K562 (cell line): ENCODE data around the gene ZDHHC8. TPM values are rescaled to one million over a fixed set of nuclear protein-coding genes. Genes with fewer than 3 reads are reported as not detected.

Source experiments
- HMGN3 ChIP-seq: IDR thresholded peaks from 2 replicates; pipeline ENCODE4 v1.6.1; 2011; ENCODE audit warnings: borderline replicate concordance, low read depth, mild to moderate bottlenecking, mixed read lengths, low read length; ENCODE audit not compliant: insufficient read length; ENCODE audit errors: extremely low read depth
- NR1H2 ChIP-seq: sonication (generic); formaldehyde crosslinking; IDR thresholded peaks from 2 replicates; pipeline ENCODE4 v1.4.0; 2020; ENCODE audit warnings: mild to moderate bottlenecking, missing genetic modification reagents
- NR2C2 ChIP-seq, 2 experiments: fragments of 200-800 bp in 1 of 2; sonication (Bioruptor generic) in 1 of 2; sonication (generic) in 1 of 2; formaldehyde crosslinking in 1 of 2; IDR thresholded peaks; 2 replicates each; pipeline versions ENCODE4 v1.6.1 to v1.8.0; 2016 to 2022; ENCODE audit warnings: mild to moderate bottlenecking in 1 of 2, missing compliant biosample characterization in 1 of 2, missing genetic modification characterization in 1 of 2, missing genetic modification reagents in 1 of 2
- NUFIP1 ChIP-seq: fragments of 450-650 bp; IDR thresholded peaks from 2 replicates; pipeline ENCODE4 v1.6.1; 2018; ENCODE audit not compliant: partially characterized antibody
- ZNF165 ChIP-seq: fragments of 250-450 bp; sonication (Bioruptor Pico); IDR thresholded peaks from 2 replicates; pipeline ENCODE4 v1.4.0; 2020; ENCODE audit warnings: borderline replicate concordance
- ZNF699 ChIP-seq: fragments of 250-450 bp; sonication (Bioruptor Pico); IDR thresholded peaks from 2 replicates; pipeline ENCODE4 v1.8.0; 2021; ENCODE audit warnings: mild to moderate bottlenecking, moderate library complexity; ENCODE audit not compliant: insufficient replicate concordance
- ZNF764 ChIP-seq: fragments of 250-450 bp; sonication (Bioruptor Pico); IDR thresholded peaks from 2 replicates; pipeline ENCODE4 v1.4.0; 2020; ENCODE audit warnings: low read depth, mild to moderate bottlenecking, moderate library complexity
- polyA plus RNA-seq, 8 experiments: library from polyadenylated mRNA; depleted of rRNA in 4 of 8; stranded (reverse) in 5 of 8; unstranded in 3 of 8; fragments of >200 nt; fragmentation: Nextera tagmentation in 2 of 8; fragmentation: Illumina TruSeq in 1 of 8; extraction: Ambion mirVana in 2 of 8; extraction: Trizol in 1 of 8; gene quantifications; 2 replicates each; pipeline versions ENCODE4 v1.2.1 to v1.2.3, GENCODE V29; 2011 to 2014; ENCODE audit warnings: inconsistent platforms in 1 of 8, missing spikeins in 1 of 8
- total RNA-seq, 7 experiments: library from RNA; depleted of rRNA in 6 of 7; stranded (reverse); fragments of >200 nt in 6 of 7; fragmentation: Illumina TruSeq in 2 of 7; extraction: Trizol in 2 of 7; gene quantifications; 2 replicates each; pipeline versions ENCODE4 v1.2.1 to v1.2.3, GENCODE V29; 2011 to 2021; ENCODE audit warnings: low replicate concordance in 1 of 7
- TF ChIP-seq, protein P1 (sequence below): fragments of 200-800 bp; sonication (Bioruptor generic); IDR thresholded peaks from 2 replicates; pipeline ENCODE4 v1.6.1; 2017; ENCODE audit warnings: missing genetic modification characterization, missing compliant biosample characterization
- TF ChIP-seq, protein P2 (sequence below), 2 experiments: fragments of 450-650 bp in 1 of 2; sonication (generic) in 1 of 2; formaldehyde crosslinking; conservative IDR thresholded peaks; 2 replicates each; pipeline versions ENCODE4 v1.4.0 to v1.8.1; 2020 to 2022; ENCODE audit warnings: mild to moderate bottlenecking in 1 of 2, missing genetic modification reagents in 1 of 2
- TF ChIP-seq, protein P3 (sequence below): fragments of 250-450 bp; sonication (Bioruptor Pico); IDR thresholded peaks from 2 replicates; pipeline ENCODE4 v1.4.0; 2020
- TF ChIP-seq, protein P4 (sequence below): conservative IDR thresholded peaks from 2 replicates; pipeline ENCODE4 v1.6.1; 2011; ENCODE audit warnings: low read depth, mild to moderate bottlenecking, low read length; ENCODE audit not compliant: control insufficient read depth
- TF ChIP-seq, protein P5 (sequence below): sonication (generic); formaldehyde crosslinking; IDR thresholded peaks from 2 replicates; pipeline ENCODE4 v1.8.1; 2022; ENCODE audit warnings: missing genetic modification reagents

The ZDHHC8 gene
- total and polyA plus RNA-seq, 9 of the 15 experiments (the other 6 are each of a cell fraction or from before 2014, with no cell fraction given) = 0.04 to 109 (median 16.4) TPM

DNA sequence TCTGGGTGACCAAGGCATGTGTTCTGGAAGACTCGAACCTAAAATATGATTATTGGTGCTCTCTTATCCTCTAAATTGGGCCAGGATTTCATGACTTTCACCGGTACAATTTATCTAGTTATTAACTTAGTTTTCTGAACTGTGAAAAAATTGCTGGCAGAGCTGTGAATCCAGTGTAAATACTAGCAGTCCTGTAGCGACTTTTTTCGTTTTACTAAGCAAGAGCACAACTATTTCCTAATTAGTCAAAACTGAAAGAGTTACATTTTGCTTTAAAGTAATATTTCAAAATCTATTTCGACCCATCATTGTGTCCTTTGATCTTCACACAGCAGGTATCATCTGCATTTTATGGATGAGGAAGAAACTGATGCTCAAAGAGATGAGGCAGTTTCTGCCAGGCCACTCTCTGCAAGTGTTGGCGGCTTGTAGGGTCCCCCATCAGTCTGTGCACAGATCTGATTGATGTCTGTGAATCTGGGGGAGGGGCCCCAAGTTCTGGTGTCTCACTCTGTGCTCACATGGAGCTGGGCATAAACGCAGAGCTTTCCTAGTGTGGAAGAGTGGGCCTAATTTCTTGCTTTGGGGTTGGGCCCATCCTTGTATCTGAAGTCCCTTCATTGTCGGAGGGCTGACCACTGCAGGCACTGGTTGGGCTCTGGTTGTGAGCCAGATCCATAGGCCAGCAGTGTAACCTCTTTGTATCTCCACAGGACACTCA, 13.1 kb upstream of the ZDHHC8 start (continued):
- TF ChIP-seq, protein P1, sequence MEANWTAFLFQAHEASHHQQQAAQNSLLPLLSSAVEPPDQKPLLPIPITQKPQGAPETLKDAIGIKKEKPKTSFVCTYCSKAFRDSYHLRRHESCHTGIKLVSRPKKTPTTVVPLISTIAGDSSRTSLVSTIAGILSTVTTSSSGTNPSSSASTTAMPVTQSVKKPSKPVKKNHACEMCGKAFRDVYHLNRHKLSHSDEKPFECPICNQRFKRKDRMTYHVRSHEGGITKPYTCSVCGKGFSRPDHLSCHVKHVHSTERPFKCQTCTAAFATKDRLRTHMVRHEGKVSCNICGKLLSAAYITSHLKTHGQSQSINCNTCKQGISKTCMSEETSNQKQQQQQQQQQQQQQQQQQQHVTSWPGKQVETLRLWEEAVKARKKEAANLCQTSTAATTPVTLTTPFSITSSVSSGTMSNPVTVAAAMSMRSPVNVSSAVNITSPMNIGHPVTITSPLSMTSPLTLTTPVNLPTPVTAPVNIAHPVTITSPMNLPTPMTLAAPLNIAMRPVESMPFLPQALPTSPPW (CRISPR knock-in tag) = no peak
- TF ChIP-seq HMGN3 (no peak), ZNF699 (CRISPR knock-in tag) (no peak), NR1H2 (CRISPR knock-in tag) (no peak), ZNF764 (CRISPR knock-in tag) (peak; percentile 82), ZNF165 (CRISPR knock-in tag) (0 out of 2 replicates have a peak, but pooled peaks have one; percentile 35), NUFIP1 (no peak), NR2C2 (CRISPR knock-in tag; IDR thresholded peaks at IDR 0.05) (no peak), NR2C2 (tag; IDR thresholded peaks at IDR 0.05) (no peak)
- TF ChIP-seq, protein P2, sequence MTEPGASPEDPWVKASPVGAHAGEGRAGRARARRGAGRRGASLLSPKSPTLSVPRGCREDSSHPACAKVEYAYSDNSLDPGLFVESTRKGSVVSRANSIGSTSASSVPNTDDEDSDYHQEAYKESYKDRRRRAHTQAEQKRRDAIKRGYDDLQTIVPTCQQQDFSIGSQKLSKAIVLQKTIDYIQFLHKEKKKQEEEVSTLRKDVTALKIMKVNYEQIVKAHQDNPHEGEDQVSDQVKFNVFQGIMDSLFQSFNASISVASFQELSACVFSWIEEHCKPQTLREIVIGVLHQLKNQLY (CRISPR knock-in tag; conservative IDR thresholded peaks at IDR 0.05) = 0 out of 4 replicates have a peak, but pooled peaks of 1 of the 2 experiments have one; percentile 74
- TF ChIP-seq, protein P3, sequence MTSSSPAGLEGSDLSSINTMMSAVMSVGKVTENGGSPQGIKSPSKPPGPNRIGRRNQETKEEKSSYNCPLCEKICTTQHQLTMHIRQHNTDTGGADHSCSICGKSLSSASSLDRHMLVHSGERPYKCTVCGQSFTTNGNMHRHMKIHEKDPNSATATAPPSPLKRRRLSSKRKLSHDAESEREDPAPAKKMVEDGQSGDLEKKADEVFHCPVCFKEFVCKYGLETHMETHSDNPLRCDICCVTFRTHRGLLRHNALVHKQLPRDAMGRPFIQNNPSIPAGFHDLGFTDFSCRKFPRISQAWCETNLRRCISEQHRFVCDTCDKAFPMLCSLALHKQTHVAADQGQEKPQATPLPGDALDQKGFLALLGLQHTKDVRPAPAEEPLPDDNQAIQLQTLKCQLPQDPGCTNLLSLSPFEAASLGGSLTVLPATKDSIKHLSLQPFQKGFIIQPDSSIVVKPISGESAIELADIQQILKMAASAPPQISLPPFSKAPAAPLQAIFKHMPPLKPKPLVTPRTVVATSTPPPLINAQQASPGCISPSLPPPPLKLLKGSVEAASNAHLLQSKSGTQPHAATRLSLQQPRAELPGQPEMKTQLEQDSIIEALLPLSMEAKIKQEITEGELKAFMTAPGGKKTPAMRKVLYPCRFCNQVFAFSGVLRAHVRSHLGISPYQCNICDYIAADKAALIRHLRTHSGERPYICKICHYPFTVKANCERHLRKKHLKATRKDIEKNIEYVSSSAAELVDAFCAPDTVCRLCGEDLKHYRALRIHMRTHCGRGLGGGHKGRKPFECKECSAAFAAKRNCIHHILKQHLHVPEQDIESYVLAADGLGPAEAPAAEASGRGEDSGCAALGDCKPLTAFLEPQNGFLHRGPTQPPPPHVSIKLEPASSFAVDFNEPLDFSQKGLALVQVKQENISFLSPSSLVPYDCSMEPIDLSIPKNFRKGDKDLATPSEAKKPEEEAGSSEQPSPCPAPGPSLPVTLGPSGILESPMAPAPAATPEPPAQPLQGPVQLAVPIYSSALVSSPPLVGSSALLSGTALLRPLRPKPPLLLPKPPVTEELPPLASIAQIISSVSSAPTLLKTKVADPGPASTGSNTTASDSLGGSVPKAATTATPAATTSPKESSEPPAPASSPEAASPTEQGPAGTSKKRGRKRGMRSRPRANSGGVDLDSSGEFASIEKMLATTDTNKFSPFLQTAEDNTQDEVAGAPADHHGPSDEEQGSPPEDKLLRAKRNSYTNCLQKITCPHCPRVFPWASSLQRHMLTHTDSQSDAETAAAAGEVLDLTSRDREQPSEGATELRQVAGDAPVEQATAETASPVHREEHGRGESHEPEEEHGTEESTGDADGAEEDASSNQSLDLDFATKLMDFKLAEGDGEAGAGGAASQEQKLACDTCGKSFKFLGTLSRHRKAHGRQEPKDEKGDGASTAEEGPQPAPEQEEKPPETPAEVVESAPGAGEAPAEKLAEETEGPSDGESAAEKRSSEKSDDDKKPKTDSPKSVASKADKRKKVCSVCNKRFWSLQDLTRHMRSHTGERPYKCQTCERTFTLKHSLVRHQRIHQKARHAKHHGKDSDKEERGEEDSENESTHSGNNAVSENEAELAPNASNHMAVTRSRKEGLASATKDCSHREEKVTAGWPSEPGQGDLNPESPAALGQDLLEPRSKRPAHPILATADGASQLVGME (CRISPR knock-in tag) = peak; percentile 77; the same call in 1 of the 2 replicates
- TF ChIP-seq, protein P4, sequence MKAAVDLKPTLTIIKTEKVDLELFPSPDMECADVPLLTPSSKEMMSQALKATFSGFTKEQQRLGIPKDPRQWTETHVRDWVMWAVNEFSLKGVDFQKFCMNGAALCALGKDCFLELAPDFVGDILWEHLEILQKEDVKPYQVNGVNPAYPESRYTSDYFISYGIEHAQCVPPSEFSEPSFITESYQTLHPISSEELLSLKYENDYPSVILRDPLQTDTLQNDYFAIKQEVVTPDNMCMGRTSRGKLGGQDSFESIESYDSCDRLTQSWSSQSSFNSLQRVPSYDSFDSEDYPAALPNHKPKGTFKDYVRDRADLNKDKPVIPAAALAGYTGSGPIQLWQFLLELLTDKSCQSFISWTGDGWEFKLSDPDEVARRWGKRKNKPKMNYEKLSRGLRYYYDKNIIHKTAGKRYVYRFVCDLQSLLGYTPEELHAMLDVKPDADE = no peak
- TF ChIP-seq, protein P5, sequence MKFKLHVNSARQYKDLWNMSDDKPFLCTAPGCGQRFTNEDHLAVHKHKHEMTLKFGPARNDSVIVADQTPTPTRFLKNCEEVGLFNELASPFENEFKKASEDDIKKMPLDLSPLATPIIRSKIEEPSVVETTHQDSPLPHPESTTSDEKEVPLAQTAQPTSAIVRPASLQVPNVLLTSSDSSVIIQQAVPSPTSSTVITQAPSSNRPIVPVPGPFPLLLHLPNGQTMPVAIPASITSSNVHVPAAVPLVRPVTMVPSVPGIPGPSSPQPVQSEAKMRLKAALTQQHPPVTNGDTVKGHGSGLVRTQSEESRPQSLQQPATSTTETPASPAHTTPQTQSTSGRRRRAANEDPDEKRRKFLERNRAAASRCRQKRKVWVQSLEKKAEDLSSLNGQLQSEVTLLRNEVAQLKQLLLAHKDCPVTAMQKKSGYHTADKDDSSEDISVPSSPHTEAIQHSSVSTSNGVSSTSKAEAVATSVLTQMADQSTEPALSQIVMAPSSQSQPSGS (CRISPR knock-in tag) = no peak
